Neural cell (in vitro differentiated cells): ENCODE measurements around the gene UBE2E1. TPM values are rescaled to one million over a fixed set of nuclear protein-coding genes. Genes with fewer than 3 reads are reported as not detected.

Experiments used
- H2AFZ ChIP-seq: fragments of 200-600, 300-800 bp; sonication (generic), shearing (Covaris generic); 2 replicates; pipeline ENCODE4 v1.6.0; 2014; ENCODE audit warnings: low read depth, mild to moderate bottlenecking, antibody characterized with exemption, low read length, moderate library complexity
- H3F3A ChIP-seq: fragments of 200-600 bp; shearing (Covaris generic); 2 replicates; pipeline ENCODE4 v1.6.1; 2016; ENCODE audit warnings: mild to moderate bottlenecking, moderate library complexity, mixed read lengths, antibody characterized with exemption, low read length; ENCODE audit not compliant: insufficient read depth, poor library complexity, severe bottlenecking
- H3K27ac ChIP-seq: fragments of 200-600, 300-800 bp; sonication (generic), shearing (Covaris generic); 2 replicates; pipeline ENCODE4 v1.5.1; 2014; ENCODE audit warnings: mild to moderate bottlenecking, low read length, moderate library complexity
- H3K27me3 ChIP-seq: fragments of 300-800, 200-600 bp; sonication (generic), shearing (Covaris generic); 2 replicates; pipeline ENCODE4 v1.6.0; 2014; ENCODE audit warnings: mild to moderate bottlenecking, low read depth, low read length, moderate library complexity; ENCODE audit not compliant: insufficient read depth
- H3K36me3 ChIP-seq: fragments of 300-800, 200-600 bp; sonication (generic), shearing (Covaris generic); 2 replicates; pipeline ENCODE4 v1.5.1; 2014; ENCODE audit warnings: mild to moderate bottlenecking, antibody characterized with exemption, low read length, moderate library complexity; ENCODE audit not compliant: insufficient read depth
- H3K4me2 ChIP-seq: fragments of 300-800, 200-600 bp; sonication (generic), shearing (Covaris generic); 2 replicates; pipeline ENCODE4 v1.6.0; 2014; ENCODE audit warnings: mild to moderate bottlenecking, low read length
- H3K4me3 ChIP-seq: fragments of 300-800, 200-600 bp; sonication (generic), shearing (Covaris generic); 2 replicates; pipeline ENCODE4 v1.5.1; 2014; ENCODE audit warnings: mild to moderate bottlenecking, low read length, moderate library complexity
- H3K79me2 ChIP-seq: fragments of 200-600 bp; shearing (Covaris generic); replicated peaks from 2 replicates; pipeline ENCODE4 v1.6.0; 2014; ENCODE audit warnings: mild to moderate bottlenecking, low read length, moderate library complexity; ENCODE audit not compliant: insufficient read depth
- H3K9ac ChIP-seq: fragments of 300-800, 200-600 bp; sonication (generic), shearing (Covaris generic); 2 replicates; pipeline ENCODE4 v1.6.1; 2016; ENCODE audit warnings: mild to moderate bottlenecking, low read length, mixed read lengths
- H3K9me2 ChIP-seq: fragments of 200-600 bp; shearing (Covaris generic); 2 replicates; pipeline ENCODE4 v1.6.1; 2016; ENCODE audit warnings: mild to moderate bottlenecking, low read length, mixed read lengths; ENCODE audit not compliant: insufficient read depth
- H3K9me3 ChIP-seq: fragments of 200-600, 300-800 bp; sonication (generic), shearing (Covaris generic); 2 replicates; pipeline ENCODE4 v1.6.1; 2016; ENCODE audit warnings: mild to moderate bottlenecking, mixed run types, low read length, moderate library complexity, mixed read lengths
- H4K20me1 ChIP-seq: fragments of 200-600 bp; shearing (Covaris generic); 2 replicates; pipeline ENCODE4 v1.6.1; 2016; ENCODE audit warnings: mild to moderate bottlenecking, mixed run types; ENCODE audit not compliant: insufficient read depth
- CTCF ChIP-seq: fragments of 450-650 bp; IDR thresholded peaks from 2 replicates; pipeline ENCODE4 v1.5.1; 2014; ENCODE audit warnings: antibody characterized with exemption, mild to moderate bottlenecking, moderate library complexity; ENCODE audit not compliant: poor library complexity, severe bottlenecking
- EP300 ChIP-seq: fragments of 450-650 bp; conservative IDR thresholded peaks from 2 replicates; pipeline ENCODE4 v1.6.1; 2014; ENCODE audit warnings: antibody characterized with exemption, mild to moderate bottlenecking, moderate library complexity; ENCODE audit not compliant: poor library complexity, severe bottlenecking
- EZH2 ChIP-seq: fragments of 200-600, 300-800 bp; shearing (Covaris generic), sonication (generic); IDR thresholded peaks from 2 replicates; pipeline ENCODE4 v1.6.1; 2014; ENCODE audit warnings: antibody characterized with exemption, low read length, borderline replicate concordance, mild to moderate bottlenecking; ENCODE audit not compliant: insufficient read depth, poor library complexity, severe bottlenecking
- MXI1 ChIP-seq: fragments of 450-650 bp; conservative IDR thresholded peaks from 2 replicates; pipeline ENCODE4 v1.6.1; 2014; ENCODE audit warnings: antibody characterized with exemption, mild to moderate bottlenecking; ENCODE audit not compliant: poor library complexity, severe bottlenecking
- POLR2AphosphoS5 ChIP-seq: IDR thresholded peaks from 2 replicates; pipeline ENCODE4 v1.6.1; 2012
- RAD21 ChIP-seq: fragments of 450-650 bp; conservative IDR thresholded peaks from 2 replicates; pipeline ENCODE4 v1.6.1; 2014; ENCODE audit warnings: antibody characterized with exemption, mild to moderate bottlenecking, moderate library complexity
- SMC3 ChIP-seq: fragments of 450-650 bp; conservative IDR thresholded peaks from 2 replicates; pipeline ENCODE4 v1.6.1; 2014; ENCODE audit warnings: antibody characterized with exemption, mild to moderate bottlenecking, moderate library complexity; ENCODE audit not compliant: poor library complexity
- TAF1 ChIP-seq: IDR thresholded peaks from 2 replicates; pipeline ENCODE4 v1.6.1; 2012; ENCODE audit warnings: low read depth
- polyA plus RNA-seq: library from polyadenylated mRNA; depleted of rRNA; stranded (reverse); fragments of >200 nt; gene quantifications from 2 replicates; pipeline ENCODE4 v1.2.3, GENCODE V29; 2014
- TF ChIP-seq, protein P1 (sequence below): IDR thresholded peaks from 2 replicates; pipeline ENCODE4 v1.6.1; 2012; ENCODE audit warnings: borderline replicate concordance

UBE2E1 gene
- polyA plus RNA-seq, 1 donor from 2014 or later = 157 TPM

- TF ChIP-seq TAF1 = no peak
- TF ChIP-seq MXI1 = no peak
- no peak for TF ChIP-seq SMC3
- no peak for TF ChIP-seq POLR2AphosphoS5
- TF ChIP-seq EP300 = no peak
- no peak for TF ChIP-seq RAD21
- TF ChIP-seq, protein P1, sequence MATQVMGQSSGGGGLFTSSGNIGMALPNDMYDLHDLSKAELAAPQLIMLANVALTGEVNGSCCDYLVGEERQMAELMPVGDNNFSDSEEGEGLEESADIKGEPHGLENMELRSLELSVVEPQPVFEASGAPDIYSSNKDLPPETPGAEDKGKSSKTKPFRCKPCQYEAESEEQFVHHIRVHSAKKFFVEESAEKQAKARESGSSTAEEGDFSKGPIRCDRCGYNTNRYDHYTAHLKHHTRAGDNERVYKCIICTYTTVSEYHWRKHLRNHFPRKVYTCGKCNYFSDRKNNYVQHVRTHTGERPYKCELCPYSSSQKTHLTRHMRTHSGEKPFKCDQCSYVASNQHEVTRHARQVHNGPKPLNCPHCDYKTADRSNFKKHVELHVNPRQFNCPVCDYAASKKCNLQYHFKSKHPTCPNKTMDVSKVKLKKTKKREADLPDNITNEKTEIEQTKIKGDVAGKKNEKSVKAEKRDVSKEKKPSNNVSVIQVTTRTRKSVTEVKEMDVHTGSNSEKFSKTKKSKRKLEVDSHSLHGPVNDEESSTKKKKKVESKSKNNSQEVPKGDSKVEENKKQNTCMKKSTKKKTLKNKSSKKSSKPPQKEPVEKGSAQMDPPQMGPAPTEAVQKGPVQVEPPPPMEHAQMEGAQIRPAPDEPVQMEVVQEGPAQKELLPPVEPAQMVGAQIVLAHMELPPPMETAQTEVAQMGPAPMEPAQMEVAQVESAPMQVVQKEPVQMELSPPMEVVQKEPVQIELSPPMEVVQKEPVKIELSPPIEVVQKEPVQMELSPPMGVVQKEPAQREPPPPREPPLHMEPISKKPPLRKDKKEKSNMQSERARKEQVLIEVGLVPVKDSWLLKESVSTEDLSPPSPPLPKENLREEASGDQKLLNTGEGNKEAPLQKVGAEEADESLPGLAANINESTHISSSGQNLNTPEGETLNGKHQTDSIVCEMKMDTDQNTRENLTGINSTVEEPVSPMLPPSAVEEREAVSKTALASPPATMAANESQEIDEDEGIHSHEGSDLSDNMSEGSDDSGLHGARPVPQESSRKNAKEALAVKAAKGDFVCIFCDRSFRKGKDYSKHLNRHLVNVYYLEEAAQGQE = no peak
- no peak for TF ChIP-seq CTCF
- no peak for TF ChIP-seq EZH2
- Histone ChIP-seq H4K20me1 (no peaks in the 10 kb centered on the region), H3K4me3 (no peak overlapping the region), H3K9me2 (no peaks in the 10 kb centered on the region), H3F3A (no peaks in the 10 kb centered on the region), H2AFZ (no peak overlapping the region), H3K27ac (no peak overlapping the region), H3K27me3 (no peaks in the 10 kb centered on the region), H3K4me2 (no peak overlapping the region), H3K36me3 (no peaks in the 10 kb centered on the region), H3K9ac (no peak overlapping the region), H3K9me3 (no peaks in the 10 kb centered on the region), H3K79me2 (peaks cover 43% of the 10 kb centered on the region)
Measured at GRCh38 chr3:23840521-23840920, 34.8 kb downstream of the UBE2E1 start.

GRCh38 chr3:23843869-23844268 lies 38.1 kb downstream of the UBE2E1 start:
- Histone ChIP-seq H3K4me3 (no peak overlapping the region), H3K9me2 (no peaks in the 10 kb centered on the region), H4K20me1 (no peaks in the 10 kb centered on the region), H3K79me2 (peaks cover 43% of the 10 kb centered on the region), H2AFZ (no peak overlapping the region), H3K9ac (no peak overlapping the region), H3K4me2 (no peak overlapping the region), H3K9me3 (no peaks in the 10 kb centered on the region), H3K36me3 (no peaks in the 10 kb centered on the region), H3F3A (no peaks in the 10 kb centered on the region), H3K27me3 (no peaks in the 10 kb centered on the region), H3K27ac (no peak overlapping the region)
- TF ChIP-seq MXI1 (no peak), EZH2 (no peak), EP300 (no peak), POLR2AphosphoS5 (no peak), TAF1 (no peak), CTCF (no peak), SMC3 (no peak), RAD21 (no peak)
- TF ChIP-seq, protein P1 = no peak
